HFF-Myc (cell line): ENCODE data around the gene PHLDA1.

ENCODE experiments used
- DNase-seq: peaks from one replicate; pipeline ENCODE4 v3.0.0-alpha.2; 2011; ENCODE audit warnings: low read depth; ENCODE audit errors: extremely low read depth
- H3K4me3 ChIP-seq: replicated peaks from 2 replicates; pipeline ENCODE4 v1.5.1; 2011; ENCODE audit warnings: low read depth, mild to moderate bottlenecking, control low read depth, low read length
- CTCF ChIP-seq: IDR thresholded peaks from 2 replicates; pipeline ENCODE4 v1.5.1; 2012; ENCODE audit warnings: mild to moderate bottlenecking, low read depth, low read length, control low read depth; ENCODE audit errors: missing control alignments

Gene PHLDA1

GRCh38 chr12:76073561-76073960, 42.0 kb upstream of the PHLDA1 start:
- no peak for TF ChIP-seq CTCF
- DNase-seq = no peak
- no peak overlapping the region for H3K4me3 ChIP-seq

- DNase-seq = no peak
- H3K4me3 ChIP-seq = no peak overlapping the region
- no peak for TF ChIP-seq CTCF
Measured at GRCh38 chr12:76072568-76072967, 41.0 kb upstream of the PHLDA1 start.

GRCh38 chr12:76069339-76069738, 37.8 kb upstream of the PHLDA1 start:
- no peak for DNase-seq
- TF ChIP-seq CTCF = no peak
- no peak overlapping the region for H3K4me3 ChIP-seq

- no peak for DNase-seq
- H3K4me3 ChIP-seq = no peak overlapping the region
- no peak for TF ChIP-seq CTCF
Measured at GRCh38 chr12:76065917-76066316, 34.3 kb upstream of the PHLDA1 start.

GRCh38 chr12:76064904-76065303, 33.3 kb upstream of the PHLDA1 start:
- no peak for DNase-seq
- H3K4me3 ChIP-seq = no peak overlapping the region
- TF ChIP-seq CTCF = no peak

GRCh38 chr12:76060111-76060510, 28.5 kb upstream of the PHLDA1 start:
- H3K4me3 ChIP-seq = no peak overlapping the region
- DNase-seq = no peak
- TF ChIP-seq CTCF = no peak

GRCh38 chr12:76057326-76057725, 25.8 kb upstream of the PHLDA1 start:
- H3K4me3 ChIP-seq = no peak overlapping the region
- no peak for DNase-seq
- TF ChIP-seq CTCF = no peak
